ENCODE data around the gene MARK2.

Gene MARK2

DNA sequence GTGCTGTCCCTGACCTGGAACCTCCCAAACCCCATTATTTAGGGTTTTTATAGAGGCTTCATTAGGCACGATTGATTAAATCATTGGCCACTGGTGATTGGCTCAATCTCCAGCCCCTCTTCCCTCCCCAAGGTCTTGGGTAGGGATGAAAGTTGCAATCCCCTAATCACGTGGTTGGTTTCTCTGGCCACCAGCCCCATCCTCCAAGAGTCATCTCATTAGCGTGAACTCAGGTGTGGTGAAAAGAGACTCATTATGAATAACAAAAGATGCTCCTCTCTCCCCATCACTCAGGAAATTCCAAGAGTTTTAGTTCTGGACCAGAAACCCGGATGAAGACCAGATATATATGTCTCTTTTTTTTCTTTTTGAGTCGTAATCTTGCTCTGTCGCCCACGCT, 7.6 kb upstream of the MARK2 start:
- DNase-seq = no peak

DNA sequence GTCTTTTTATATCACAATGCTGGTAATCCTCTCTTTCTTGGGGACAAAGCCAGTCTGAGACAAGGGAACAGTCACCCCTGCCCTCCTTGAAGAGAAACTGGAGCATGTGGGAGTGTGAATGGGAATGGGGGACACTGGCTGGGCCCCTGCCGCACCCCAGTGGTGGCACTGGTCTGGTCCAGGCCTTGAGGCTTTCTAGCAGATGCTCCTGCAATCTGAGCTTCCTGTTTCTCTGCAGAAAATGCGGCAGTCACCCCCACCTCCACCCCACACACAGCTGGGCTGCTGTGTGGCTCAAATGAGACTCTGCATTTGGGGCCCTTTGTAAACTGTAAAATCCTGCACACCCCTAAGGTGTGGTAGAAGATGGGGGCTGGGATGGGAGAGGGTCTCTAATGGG, 6.6 kb upstream of the MARK2 start:
- DNase-seq = no peak

DNA sequence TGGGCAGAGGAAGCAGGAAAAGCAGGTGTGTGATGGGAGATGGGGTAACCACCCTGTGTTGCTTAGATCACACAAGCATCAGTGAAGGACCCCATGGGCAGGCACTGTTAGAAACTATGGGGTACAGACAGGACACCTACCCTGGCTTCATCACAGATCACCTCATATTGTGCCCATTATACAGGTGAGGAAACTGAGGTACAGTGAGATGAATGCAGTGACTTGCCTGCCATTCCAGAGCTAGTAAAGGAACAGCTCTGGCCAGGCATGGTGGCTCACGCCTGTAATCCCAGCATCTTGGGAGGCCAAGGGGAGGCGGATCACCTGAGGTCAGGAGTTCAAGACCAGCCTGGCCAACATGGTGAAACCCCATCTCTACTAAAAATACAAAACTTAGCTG, 5.9 kb upstream of the MARK2 start:
- no peak for DNase-seq

DNA sequence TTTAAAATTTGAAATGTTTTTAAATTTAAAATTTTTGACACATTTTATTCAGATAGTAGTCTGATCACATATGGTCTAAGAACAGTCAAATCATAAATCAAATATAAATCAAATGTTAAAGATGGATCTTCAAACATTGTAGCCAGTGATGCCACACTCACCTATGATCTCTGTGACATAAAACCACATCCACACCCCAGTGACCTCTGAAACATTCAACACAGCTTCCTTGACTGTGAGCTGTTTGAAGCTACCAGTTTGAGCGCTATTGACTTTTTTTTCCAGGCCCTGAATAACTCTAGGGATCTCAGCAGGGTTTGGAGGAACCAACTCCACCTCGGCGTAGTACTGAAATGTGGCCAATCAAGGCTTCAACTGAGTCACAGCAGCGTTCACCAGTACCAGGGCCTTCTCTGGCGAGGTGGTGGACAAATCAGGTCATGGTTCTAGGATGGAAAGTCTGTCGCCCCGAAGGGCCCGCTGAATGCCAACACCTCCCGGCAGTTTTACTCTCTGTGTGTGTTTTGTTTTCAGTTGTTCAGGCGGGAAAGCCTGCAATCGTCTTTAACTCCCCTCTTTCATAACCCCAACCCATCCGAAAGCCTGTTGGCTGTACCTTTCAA, 4.3 kb upstream of the MARK2 start:
- no peak for DNase-seq

DNA sequence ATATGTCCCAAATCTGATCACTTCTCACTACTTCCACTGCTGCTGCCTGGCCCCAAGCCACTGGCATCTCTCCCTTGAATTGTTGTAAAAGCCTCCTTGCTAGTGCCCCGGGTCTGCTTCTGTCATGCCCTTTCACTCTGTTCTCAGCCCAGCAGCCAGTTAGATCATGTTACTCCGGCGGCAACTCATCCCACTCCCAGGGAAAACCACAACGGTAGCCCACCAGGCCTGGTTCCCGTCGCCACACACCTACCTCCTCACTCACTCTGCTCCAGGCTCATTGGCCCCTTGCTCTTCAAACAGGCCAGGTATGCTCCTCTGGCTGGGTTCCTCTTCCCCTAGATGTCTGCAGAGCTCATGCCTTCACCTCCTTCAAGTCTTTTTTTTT, 3.8 kb upstream of the MARK2 start:
- DNase-seq = no peak

DNA sequence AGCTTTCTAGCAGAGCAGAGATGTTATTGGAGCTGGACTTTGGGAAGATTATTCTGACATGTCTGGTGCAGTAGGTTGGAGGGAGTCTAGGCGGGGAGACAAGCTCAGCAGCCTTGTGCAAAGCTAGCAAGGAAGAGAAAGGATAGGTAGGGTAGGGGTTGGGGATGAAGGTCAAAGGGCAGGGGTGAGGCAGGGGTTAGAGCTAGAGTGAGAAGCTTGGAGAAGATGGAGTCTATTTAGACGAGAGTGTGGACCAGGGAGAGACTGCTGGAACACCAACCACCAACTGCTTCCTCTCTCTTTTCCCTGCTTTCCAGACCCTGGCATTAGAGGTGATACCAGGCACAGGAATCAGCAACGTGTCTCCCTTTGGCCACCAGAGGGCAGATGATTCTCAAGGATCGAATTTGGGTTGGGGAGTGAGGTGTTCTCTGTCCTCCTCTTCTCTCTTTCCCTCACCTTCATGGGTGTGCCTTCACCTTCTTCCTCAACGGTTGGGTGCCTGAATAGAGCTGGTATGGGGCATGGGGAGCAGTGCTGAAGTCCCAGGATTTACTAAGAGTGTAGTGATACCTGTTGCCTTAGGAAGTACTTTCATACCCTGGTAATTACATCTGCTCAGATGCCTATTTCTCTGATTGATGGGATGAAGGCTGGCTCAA, 1.8 kb upstream of the MARK2 start:
- peak; percentile 90 for DNase-seq

DNA sequence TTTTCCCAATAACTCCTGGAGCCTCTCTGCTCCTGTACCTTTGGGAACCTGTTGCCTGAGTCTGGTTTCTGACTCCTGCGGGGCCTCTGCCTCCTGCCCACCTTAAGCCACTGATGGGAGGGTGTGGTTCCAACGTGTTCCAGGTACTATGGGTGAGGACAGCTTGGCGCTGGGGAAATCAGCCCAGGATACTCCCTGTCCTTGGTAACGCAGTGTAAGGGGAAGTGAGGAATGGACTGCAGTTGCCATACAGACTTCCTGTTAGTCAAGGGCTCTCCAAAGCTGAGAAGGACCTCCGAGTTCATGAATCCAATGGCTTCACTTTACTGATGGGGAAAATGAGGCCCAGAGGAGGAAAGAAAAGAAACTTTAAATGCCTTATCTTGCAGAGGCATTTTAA, 1.2 kb upstream of the MARK2 start:
- DNase-seq = peak; percentile 38

DNA sequence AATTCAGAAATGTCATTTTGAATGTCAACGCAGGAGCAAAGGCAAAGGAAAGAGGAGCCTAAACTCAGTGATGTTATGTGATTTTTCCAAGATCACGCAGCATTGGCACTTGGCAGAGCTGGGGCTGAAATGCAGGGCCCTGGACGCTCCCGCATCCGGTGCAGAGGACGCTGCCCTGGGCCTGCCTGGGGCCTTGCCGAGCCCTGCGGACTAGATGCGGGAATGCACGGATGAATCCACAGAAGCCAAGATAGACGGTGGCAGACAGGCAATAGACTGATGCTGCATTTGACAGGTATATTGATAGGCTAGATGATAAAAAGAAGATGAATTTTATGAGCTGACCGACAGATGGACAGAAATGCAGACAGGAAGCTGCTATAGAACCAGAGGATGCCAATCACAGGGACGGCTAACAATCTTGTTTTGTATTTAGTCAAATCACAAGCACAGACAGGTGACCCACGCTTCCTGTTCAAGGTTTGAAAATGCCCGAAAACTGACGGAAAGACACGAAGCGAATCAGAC, 696 bp upstream of the MARK2 start:
- DNase-seq = no peak

DNA sequence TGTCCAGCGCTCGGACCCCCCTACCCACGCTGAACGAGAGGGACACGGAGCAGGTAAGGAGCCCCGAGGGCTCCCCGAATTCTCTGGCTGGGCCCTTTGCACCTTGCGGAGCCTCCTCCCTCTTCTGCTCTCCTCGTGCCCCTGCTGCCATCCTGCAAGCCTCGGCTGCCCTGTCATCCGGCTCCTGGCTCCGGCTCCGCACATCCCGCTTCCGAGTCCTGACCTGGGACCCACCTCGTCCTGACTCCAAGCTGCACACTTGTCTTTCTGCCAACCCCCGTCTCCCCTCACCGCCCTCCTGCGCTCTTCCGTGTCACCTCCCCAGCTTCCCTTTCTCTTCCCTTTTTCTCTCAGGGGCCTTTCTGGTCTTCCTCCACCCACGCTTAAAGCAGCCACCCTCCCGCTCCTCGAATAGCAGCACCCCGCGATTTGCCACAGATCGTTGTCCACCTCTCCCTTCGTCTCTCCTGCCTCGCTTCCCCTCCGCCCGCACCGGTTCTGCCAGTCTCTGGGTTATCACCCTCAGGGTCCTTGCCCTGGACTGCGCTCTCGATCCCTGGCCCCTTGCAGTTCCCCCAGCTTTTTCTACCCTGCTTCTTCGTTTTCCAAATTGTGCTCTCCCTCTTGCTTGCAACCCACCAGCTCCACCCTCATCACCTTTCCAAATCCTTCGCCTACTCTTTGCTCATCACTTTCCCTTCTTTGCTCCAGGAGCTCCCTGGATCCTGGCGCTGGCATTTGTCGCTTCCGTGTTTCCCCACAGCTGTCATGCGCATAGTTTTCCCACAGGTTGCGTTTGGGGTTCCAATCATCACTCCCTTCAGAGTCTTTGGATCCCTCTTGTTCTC, 822 bp downstream of the MARK2 start:
- peak; percentile 19 for DNase-seq

DNA sequence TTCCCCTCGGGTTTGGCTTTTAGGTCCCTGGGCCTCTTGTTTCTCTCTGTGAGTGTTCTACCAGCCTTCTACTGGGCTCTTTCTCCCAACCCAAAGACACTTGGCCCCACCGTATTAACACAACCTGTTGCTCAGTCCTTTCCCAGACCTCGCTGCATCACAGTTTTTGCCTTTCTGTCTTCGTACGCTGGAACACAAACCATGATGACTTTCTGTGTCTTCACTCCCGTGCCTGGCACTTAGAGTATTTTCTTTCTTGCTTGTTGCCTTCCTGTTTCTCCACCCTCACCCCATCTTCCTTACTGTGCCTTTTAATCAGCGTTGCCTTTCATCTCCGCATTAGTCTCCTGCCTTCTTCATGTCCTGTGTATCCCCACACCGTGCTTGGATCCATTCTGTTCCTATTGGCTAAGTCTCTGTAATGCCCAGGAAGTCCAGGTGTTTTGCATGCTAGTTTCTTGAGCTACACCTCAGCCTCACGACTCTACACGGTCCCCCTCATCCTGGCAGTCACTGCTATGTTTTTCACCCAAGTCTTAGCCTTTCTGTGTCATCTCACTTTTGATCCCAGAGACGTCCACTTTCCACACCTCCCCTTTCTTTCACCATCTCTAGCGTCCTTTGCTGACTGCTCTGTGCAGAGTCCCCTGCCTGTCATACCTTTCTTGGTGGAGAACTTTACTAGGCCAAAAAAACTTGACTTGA, 1.6 kb downstream of the MARK2 start:
- no peak for DNase-seq

DNA sequence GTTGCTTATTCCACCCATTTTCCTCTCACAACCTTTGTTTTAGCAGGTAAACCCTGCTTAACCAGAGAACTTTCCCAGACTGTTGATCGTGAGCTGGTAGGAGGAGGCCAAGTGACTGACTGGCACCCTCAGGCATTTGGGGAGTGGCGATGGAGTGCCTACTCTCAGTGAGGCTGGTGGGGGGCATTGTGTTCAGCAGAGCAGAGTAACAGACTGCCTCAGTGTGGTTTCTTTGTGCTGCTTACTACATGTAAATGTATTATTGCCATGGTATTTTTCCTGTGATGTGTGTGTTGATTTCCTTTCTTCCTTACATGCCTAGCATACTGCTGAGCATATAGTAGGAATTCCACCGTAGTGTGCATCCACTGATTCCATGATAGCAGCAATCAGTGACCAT, 2.6 kb downstream of the MARK2 start:
- peak; percentile 41 for DNase-seq

DNA sequence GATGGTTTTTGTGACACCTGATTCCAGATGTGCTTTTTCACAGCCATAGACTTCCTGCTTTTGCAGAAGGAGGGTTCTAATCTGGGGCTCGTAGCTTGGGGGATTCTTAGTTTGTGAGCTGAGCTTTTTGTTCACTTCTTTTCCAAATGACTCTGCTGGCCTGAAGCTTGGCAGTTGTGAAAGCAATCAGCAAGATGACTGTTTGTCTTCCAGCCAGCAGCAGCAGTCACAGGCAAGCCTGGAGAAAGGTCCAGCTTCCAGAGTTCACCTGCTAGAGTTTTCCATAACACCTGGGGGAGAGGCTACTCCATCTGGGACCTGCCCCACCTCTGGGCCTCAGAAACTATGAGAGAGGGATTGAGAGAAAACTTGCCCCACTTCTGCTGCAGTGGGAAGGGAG, 4.1 kb downstream of the MARK2 start:
- DNase-seq = no peak

DNA sequence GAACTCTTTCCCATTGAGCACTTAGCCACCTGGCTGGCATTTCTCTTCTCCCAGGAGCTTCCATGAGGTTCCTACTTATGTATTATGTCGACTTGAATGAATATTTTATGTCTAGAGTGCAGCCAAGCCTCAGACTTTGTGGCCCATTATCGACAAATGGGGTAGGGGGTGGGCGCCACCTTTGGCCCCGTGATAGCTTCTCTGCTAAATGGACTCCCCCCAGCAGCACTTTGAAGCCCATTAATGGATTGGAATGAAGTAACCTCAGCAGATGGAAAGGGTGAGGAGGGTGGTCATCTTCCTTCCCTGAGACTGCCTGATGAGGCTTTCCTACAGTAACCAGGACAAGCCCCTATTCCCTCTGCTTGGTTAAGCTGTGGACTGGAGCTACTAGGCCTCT, 5.9 kb downstream of the MARK2 start:
- DNase-seq = no peak

DNA sequence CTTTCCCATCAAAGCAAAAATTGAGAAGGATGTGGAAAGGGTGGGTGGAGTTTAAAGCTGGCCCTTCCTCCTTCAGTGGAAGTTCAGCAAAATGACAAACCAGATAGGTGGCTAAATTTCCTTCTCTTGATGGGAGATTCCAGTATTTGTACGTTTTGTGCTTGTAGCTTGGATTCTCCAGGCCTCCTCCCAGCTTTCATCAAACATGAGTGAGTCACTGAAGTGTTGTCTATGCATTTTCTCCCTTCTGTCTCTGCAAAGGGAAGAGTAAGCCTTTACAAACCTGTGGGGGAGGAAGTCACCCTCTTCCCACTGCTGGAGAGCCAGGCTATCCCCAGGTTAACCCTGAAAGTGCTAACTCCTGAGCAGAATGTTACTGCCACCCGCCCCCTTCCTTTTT, 6.4 kb downstream of the MARK2 start:
- no peak for DNase-seq

DNA sequence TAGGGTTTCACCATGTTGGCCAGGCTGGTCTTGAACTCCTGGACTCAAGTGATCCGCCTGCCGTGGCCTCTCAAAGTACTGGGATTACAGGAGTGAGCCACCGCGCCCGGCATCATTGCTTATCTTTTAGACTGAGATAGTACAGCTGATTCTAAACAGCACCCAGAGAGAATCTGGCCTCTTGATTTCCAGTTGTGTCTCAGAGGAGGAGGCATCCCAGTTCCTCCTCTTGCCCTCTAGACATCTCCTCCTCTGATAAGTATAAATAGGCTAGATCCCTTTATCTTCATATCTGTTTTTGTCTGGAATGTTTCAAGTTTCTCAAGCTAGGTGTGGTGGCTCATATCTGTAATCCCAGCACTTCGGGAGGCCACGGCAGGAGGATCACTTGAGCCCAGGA, 7.0 kb downstream of the MARK2 start:
- no peak for DNase-seq

DNA sequence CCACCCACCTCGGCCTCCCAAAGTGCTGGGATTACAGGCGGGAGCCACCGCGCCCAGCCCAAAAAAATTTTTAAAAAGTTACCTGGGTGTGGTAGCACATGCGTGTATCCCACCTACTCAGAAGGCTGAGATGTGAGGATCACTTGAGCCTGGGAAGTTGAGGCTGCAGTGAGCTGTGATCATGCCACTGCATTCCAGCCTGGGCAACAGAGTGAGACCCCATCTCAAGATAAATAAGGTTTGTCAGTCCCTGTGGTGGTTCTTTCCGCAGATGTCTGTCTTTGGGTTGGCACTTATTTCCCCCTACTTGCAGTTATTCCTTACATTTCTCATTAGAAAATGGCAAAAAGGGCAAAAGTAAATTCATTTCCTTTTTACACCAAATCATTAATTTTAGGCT, 8.0 kb downstream of the MARK2 start:
- no peak for DNase-seq

DNA sequence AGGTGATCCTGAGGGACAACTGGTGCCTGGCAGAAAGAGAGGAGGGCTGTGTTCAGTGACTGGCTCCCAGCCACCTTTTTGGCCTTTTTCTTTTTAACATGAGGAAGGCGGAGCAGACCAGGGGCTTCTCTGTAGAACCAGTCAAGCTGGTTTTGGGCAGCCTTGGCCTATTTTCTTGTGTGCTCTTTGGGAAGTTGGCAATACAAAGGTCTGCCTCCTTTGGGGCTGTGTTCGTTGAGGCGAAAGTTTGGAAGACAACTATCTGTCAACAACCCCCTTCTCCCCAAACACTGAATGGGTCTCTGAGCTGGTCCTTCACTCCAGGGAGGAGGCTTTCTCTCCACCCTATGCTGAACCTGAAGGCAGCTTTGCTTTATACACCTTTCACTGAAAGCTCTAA, 8.5 kb downstream of the MARK2 start:
- peak; percentile 43 for DNase-seq

DNA sequence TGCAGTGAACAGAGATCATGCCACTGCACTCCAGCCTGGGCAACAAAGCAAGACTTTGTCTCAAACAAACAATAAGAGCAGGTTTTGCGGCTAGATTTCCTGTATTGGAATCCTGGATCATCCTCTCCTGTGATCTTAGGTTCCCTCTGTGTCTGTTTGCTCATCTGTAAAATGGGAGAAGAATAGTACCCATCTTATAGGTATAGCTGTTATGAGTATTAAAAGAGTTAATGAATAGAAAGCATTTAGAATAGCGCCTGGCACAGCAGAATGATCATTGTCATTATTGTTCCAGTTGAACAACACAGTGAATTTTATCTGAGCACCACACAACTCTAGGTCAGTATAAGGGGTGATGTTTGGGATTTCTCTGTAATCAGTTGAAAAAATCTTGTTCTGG, 10.8 kb downstream of the MARK2 start:
- DNase-seq = no peak

DNA sequence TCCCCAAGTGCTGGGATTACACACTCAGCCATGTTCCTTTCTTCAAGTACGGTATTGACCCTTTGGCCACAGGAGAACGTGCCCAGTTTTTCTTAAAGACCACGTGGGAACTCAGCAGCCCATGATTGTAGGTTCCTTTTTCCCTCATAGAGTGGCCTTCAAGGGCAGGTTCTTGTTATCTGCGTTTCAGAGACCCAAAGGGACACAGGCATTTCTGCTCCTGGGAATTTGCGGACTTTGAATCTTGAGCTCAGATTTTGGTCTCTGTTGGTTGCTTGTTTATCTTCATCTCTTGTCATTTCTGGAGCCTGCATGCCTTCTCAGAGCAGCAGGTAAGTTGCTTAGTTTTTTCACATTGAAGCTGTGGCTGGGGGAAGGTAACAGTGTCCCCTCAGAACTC, 12.0 kb downstream of the MARK2 start:
- no peak for DNase-seq

DNA sequence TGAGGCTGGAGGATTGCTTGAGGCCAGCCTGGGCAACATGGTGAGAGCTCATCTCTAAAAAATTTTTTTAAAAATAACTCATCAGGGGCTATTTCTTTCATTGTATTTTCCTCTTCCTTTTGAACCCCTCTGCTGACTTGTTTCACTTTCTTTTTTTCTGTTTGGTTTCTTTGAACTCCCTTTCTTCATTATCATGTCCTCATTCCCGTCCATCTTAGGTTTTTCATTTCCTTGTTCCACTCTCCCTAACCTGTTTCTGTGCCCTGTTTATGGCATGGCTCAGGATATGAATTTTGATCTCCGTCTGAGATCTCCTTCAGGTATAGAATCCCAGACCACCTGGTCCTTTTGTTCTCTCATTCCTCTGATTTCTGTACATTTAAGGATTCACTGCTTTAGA, 12.5 kb downstream of the MARK2 start:
- no peak for DNase-seq

DNA sequence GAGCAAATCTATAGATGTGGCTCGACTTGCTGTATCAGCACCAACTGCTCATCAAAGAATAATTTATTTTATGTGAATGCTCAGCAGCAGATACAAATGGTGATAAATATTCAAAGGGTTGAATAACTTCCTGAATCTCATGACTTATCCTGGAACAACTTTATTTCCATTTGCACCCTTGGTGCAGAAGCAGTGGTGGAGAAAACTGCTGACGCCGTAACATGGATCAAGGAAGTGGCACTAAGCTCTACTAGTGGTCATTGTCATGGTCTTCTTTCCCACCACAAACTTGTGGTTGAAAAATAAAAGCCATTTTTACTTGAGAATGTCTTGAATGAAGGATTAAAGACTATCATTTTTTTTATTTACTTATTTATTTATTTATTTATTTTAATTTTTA, 14.6 kb downstream of the MARK2 start:
- no peak for DNase-seq

DNA sequence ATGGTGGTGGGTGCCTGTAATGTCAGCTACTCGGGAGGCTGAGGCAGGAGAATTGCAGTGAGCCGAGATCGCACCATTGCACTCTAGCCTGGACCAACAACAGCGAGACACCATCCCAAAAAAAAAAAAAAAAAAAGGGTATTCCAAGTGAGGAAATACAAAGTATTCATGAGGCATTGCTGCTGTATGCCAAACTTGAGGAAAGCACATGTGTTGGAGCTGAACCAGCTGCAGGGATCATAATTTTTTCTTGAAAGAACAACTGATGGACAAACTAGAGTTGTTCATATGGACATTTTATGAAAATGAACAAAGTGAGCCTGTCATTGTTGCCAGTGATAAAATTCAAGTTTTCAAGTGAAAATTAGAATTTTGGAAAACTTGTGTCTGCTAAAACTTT, 15.8 kb downstream of the MARK2 start:
- no peak for DNase-seq

DNA sequence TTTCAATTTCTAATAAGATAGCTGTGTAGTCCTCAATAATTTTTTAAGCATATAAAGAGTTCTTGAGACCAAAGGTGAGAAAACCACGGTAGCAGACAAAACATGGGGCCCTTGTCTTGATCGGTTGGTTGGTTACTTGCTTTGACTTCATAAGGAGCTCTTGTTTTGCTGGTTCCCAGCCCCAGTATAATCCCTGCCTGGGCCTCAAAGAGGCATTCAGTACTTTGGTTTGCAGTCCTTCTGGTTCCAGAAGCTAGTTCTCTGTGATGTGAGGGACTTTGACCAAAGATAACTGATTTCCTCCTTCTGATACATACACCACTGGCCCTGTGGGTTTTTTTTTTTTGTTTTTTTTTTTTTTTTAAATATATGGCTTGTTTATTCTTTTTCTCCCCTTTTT, 17.1 kb downstream of the MARK2 start:
- DNase-seq = no peak

Measured in NCI-H510A treated with DMSO at 0.1 percent for 48 hours (cell line).